ENCODE data around the gene CDH12.
"Not testable (repeated sequence)": the region's sequence is repeated elsewhere in the genome, so short reads cannot be mapped to it uniquely, and the experiment has no call there.

CDH12 gene

GRCh38 chr5:22372376-22372775, 480.8 kb downstream of the CDH12 start:
- no peak for DNase-seq (ENCODE audit: low read depth)
- TF ChIP-seq CTCF (IDR thresholded peaks at IDR 0.05; ENCODE audit: insufficient read depth, low read depth, low read length, missing control alignments) = no peak
- no peak overlapping the region for H3K4me3 ChIP-seq (ENCODE audit: low read depth, low read length)

GRCh38 chr5:22354956-22355355, 498.2 kb downstream of the CDH12 start:
- no peak for DNase-seq (ENCODE audit: low read depth)
- TF ChIP-seq CTCF (IDR thresholded peaks at IDR 0.05; ENCODE audit: insufficient read depth, low read depth, low read length, missing control alignments) = no peak
- H3K4me3 ChIP-seq (ENCODE audit: low read depth, low read length) = no peak overlapping the region

GRCh38 chr5:22352493-22352892, 500.7 kb downstream of the CDH12 start:
- no peak for DNase-seq (ENCODE audit: low read depth)
- TF ChIP-seq CTCF (IDR thresholded peaks at IDR 0.05; ENCODE audit: insufficient read depth, low read depth, low read length, missing control alignments) = no peak

GRCh38 chr5:22351178-22351577, 502.0 kb downstream of the CDH12 start:
- no peak for TF ChIP-seq CTCF (IDR thresholded peaks at IDR 0.05; ENCODE audit: insufficient read depth, low read depth, low read length, missing control alignments)
- H3K4me3 ChIP-seq (ENCODE audit: low read depth, low read length) = no peak overlapping the region
- DNase-seq (ENCODE audit: low read depth) = no peak

More at GRCh38 chr5:22352493-22352892, 500.7 kb downstream of the CDH12 start:
- H3K4me3 ChIP-seq (ENCODE audit: low read depth, low read length) = no peak overlapping the region

- DNase-seq (ENCODE audit: low read depth) = no peak
- H3K4me3 ChIP-seq (ENCODE audit: low read depth, low read length) = no peak overlapping the region
- TF ChIP-seq CTCF (IDR thresholded peaks at IDR 0.05; ENCODE audit: insufficient read depth, low read depth, low read length, missing control alignments) = no peak
Measured at GRCh38 chr5:22348027-22348426, 505.1 kb downstream of the CDH12 start.

GRCh38 chr5:22344000-22344399, 509.1 kb downstream of the CDH12 start:
- no peak for TF ChIP-seq CTCF (IDR thresholded peaks at IDR 0.05; ENCODE audit: insufficient read depth, low read depth, low read length, missing control alignments)
- no peak overlapping the region for H3K4me3 ChIP-seq (ENCODE audit: low read depth, low read length)
- DNase-seq (ENCODE audit: low read depth) = no peak

GRCh38 chr5:22341406-22341805, 511.7 kb downstream of the CDH12 start:
- DNase-seq (ENCODE audit: low read depth) = no peak
- TF ChIP-seq CTCF (IDR thresholded peaks at IDR 0.05; ENCODE audit: insufficient read depth, low read depth, low read length, missing control alignments) = no peak

GRCh38 chr5:22332949-22333348, 520.2 kb downstream of the CDH12 start:
- H3K4me3 ChIP-seq (ENCODE audit: low read depth, low read length); DNase-seq (ENCODE audit: low read depth): not testable (repeated sequence)

More at GRCh38 chr5:22341406-22341805, 511.7 kb downstream of the CDH12 start:
- H3K4me3 ChIP-seq (ENCODE audit: low read depth, low read length) = no peak overlapping the region
